Common myeloid progenitor, CD34-positive (primary cell): ENCODE data around the gene LRRC10.
A peak's percentile ranks its signal among the peaks of the same experiment; 100 is the strongest.

ENCODE experiments used
- CTCF ChIA-PET: fragments of 350-600 bp; sonication (Branson Sonifier 250); formaldehyde crosslinking; loops from one replicate; lab custom pipeline; 2021; ENCODE audit warnings: antibody characterized with exemption; lab: Charles Lee
- POLR2A ChIA-PET: fragments of 350-600 bp; sonication (Branson Sonifier 250); formaldehyde crosslinking; loops from one replicate; lab custom pipeline; 2021; ENCODE audit warnings: antibody characterized with exemption; lab: Charles Lee
- DNase-seq, 3 donors: peaks; one replicate each; pipeline versions ENCODE4 v3.0.0 to v3.0.0-alpha.2; 2013
- H3K27ac ChIP-seq, 2 experiments: 1 replicate in 1 of 2; 2 replicates in 1 of 2; pipeline ENCODE4 v1.7.0; 2013; ENCODE audit warnings: inconsistent platforms in 2 of 2, low read length in 2 of 2, mild to moderate bottlenecking in 2 of 2, low read depth in 1 of 2, moderate library complexity in 1 of 2; ENCODE audit not compliant: severe bottlenecking in 2 of 2, insufficient read depth in 1 of 2, poor library complexity in 1 of 2
- H3K27me3 ChIP-seq, 5 experiments: replicated peaks in 2 of 5; 1 replicate in 3 of 5; 2 replicates in 2 of 5; pipeline versions ENCODE4 v1.6.1 to v1.7.0; 2013; ENCODE audit warnings: low read length in 4 of 5, mild to moderate bottlenecking in 2 of 5, moderate library complexity in 2 of 5, inconsistent platforms in 1 of 5; ENCODE audit not compliant: insufficient read depth in 5 of 5, control insufficient read depth in 4 of 5
- H3K36me3 ChIP-seq, 4 experiments: 1 replicate in 2 of 4; 2 replicates in 2 of 4; pipeline versions ENCODE4 v1.6.1 to v1.7.0; 2013; ENCODE audit warnings: low read length in 3 of 4, control low read depth in 1 of 4, mild to moderate bottlenecking in 1 of 4; ENCODE audit not compliant: control insufficient read depth in 4 of 4, insufficient read depth in 4 of 4
- H3K4me1 ChIP-seq, 4 experiments: 1 replicate in 3 of 4; 2 replicates in 1 of 4; pipeline versions ENCODE4 v1.6.1 to v1.7.1; 2013; ENCODE audit warnings: low read length in 3 of 4, mild to moderate bottlenecking in 3 of 4, control low read depth in 1 of 4, inconsistent platforms in 1 of 4, moderate library complexity in 1 of 4; ENCODE audit not compliant: control insufficient read depth in 4 of 4, insufficient read depth in 4 of 4; ENCODE audit errors: control extremely low read depth in 1 of 4
- H3K4me3 ChIP-seq, 7 experiments: 1 replicate in 4 of 7; 2 replicates in 3 of 7; pipeline versions ENCODE4 v1.5.1 to v1.7.0; 2013; ENCODE audit warnings: mild to moderate bottlenecking in 7 of 7, low read length in 6 of 7, moderate library complexity in 6 of 7, inconsistent platforms in 2 of 7, low read depth in 2 of 7, control low read depth in 1 of 7; ENCODE audit not compliant: insufficient read depth in 4 of 7, control insufficient read depth in 1 of 7; ENCODE audit errors: extremely low read depth in 1 of 7
- H3K9me3 ChIP-seq, 5 experiments: 1 replicate in 4 of 5; 2 replicates in 1 of 5; pipeline versions ENCODE4 v1.6.1 to v1.7.1; 2013; ENCODE audit warnings: low read length in 4 of 5, mild to moderate bottlenecking in 2 of 5, inconsistent platforms in 1 of 5, low read depth in 1 of 5, moderate library complexity in 1 of 5; ENCODE audit not compliant: control insufficient read depth in 4 of 5, insufficient read depth in 2 of 5; ENCODE audit errors: control extremely low read depth in 1 of 5
- WGBS: methylation state at CpG from one replicate; pipeline ENCODE4 v1.1.5; 2013; ENCODE audit not compliant: insufficient coverage; 5-methylcytosine and 5-hydroxymethylcytosine counted together

LRRC10 gene

DNA sequence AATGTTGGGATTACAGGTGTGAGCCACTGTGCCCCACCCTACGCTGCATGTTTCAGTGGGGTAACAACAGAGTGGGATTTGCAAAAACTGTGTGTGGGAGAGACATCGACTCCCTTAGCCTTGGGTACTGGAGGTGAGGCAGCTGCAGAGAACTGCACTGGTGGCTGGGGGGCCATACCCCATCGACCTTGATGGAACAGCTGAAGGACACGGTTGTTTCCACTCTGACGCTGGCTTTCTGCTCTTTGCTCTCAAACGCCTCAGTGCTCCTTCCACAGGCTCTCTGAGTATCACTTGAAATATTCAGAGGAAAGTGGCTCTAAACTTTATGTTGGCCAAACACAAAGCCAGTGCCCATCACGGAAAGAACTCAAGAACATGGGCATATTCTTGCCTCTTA, 30.8 kb upstream of the LRRC10 start:
- Histone ChIP-seq H3K36me3 (no peaks in the 10 kb centered on the region), H3K4me1 (no peaks in the 10 kb centered on the region), H3K4me3 (no peak overlapping the region), H3K9me3 (no peaks in the 10 kb centered on the region), H3K27ac (no peak overlapping the region), H3K27me3 (no peaks in the 10 kb centered on the region)
- DNase-seq: no peak
- ChIA-PET POLR2A (no interaction called here), CTCF (no interaction called here)
- WGBS: 100% methylated on average over 7 of the region's 7 CpGs

DNA sequence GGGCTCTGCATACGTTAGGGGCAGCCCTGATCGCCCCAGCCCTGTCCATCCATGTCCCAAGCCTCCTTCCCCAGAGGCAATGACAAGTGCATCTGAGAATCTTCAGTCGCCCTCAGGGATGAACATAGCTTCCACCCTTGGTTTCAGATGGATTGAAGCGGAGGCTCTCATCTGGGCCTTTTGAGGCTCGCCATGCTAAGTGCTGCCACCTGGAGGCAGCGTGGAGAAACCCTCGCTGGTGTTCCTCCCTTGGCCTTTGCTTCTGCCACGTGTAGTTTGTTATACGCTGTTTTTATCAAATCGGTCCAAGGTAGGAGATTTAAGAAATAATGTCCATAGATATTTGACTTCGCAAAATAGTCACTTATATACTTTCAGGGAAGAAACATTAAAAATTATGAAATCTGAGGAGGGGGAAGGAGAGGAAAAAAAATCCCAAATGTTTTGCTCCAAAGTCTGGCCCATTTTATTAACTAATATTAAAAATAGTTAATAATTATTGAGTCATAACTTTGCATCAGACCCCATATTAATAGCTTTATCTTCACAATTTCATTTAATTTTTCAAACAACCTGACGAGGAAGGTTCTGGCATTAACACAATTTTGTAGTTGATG, 28.8 kb upstream of the LRRC10 start:
- Histone ChIP-seq H3K9me3 (no peaks in the 10 kb centered on the region), H3K27me3 (no peaks in the 10 kb centered on the region), H3K36me3 (no peaks in the 10 kb centered on the region), H3K4me1 (no peaks in the 10 kb centered on the region), H3K27ac (no peak overlapping the region), H3K4me3 (no peak overlapping the region)
- ChIA-PET POLR2A (interaction anchor here (0.5 kb wide), 2 partner anchors 238 to 1063 kb away, joined by 3 read pairs; no protein-coding TSS in a partner anchor), CTCF (interaction anchor here (0.6 to 4.8 kb wide), 12 partner anchors 9 to 504 kb away, joined by 3 to 30 read pairs (median 3); no protein-coding TSS in a partner anchor)
- WGBS: 51% methylated on average over 7 of the region's 12 CpGs
- DNase-seq: peak; percentile 49 to 79 (median 72)

DNA sequence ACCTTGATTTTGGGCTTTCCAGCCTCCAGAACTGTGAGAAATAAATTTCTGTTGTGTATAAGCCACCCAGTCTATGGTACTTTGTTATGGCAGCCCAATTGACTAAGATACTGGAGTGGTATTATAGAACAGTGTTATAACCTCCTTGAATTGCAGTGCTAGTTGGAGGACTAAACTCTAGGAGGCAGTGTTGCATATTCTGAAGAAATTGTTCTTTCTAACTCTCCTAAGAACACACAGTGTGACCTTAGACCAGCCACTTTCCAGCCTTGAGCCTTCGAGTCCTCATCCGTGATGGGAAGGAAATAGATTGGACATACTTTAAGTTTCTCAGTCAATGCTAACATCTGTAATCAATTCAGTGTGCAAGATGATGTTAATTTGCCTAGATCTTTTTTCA, 22.4 kb upstream of the LRRC10 start:
- Histone ChIP-seq H3K36me3 (no peaks in the 10 kb centered on the region), H3K27ac (no peak overlapping the region), H3K4me1 (no peaks in the 10 kb centered on the region), H3K27me3 (no peaks in the 10 kb centered on the region), H3K4me3 (no peak overlapping the region), H3K9me3 (no peaks in the 10 kb centered on the region)
- CTCF ChIA-PET: no interaction called here
- no peak for DNase-seq
- no CpG with 5 or more reads among the region's 2 CpGs for WGBS
- POLR2A ChIA-PET: no interaction called here

DNA sequence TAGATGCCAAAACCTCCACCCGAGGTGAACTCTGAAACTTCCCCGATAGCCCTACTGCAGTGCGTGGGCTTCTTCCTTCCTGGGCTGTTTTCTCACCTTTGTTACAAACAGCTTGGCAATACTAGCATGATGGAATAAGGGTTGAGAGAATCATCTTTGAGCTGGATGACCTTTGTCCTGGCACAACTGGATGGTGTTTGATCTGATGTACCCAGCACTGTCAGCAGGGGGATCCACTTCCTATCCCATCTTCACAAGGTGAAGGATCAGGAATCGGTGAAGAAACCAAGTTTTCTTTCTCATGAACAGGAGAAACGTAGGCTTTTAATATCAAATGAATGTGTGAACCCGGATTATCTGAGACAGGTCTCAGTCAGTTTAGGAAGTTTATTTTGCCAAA, 19.5 kb upstream of the LRRC10 start:
- Histone ChIP-seq H3K27ac (no peak overlapping the region), H3K9me3 (no peaks in the 10 kb centered on the region), H3K36me3 (no peaks in the 10 kb centered on the region), H3K4me3 (no peak overlapping the region), H3K27me3 (no peaks in the 10 kb centered on the region), H3K4me1 (no peaks in the 10 kb centered on the region)
- 98% methylated on average over 5 of the region's 6 CpGs for WGBS
- DNase-seq: no peak
- CTCF ChIA-PET: interaction anchor here (3.8 kb wide), 1 partner anchor 9 kb away, joined by 14 read pairs; no protein-coding TSS in a partner anchor
- POLR2A ChIA-PET: no interaction called here

DNA sequence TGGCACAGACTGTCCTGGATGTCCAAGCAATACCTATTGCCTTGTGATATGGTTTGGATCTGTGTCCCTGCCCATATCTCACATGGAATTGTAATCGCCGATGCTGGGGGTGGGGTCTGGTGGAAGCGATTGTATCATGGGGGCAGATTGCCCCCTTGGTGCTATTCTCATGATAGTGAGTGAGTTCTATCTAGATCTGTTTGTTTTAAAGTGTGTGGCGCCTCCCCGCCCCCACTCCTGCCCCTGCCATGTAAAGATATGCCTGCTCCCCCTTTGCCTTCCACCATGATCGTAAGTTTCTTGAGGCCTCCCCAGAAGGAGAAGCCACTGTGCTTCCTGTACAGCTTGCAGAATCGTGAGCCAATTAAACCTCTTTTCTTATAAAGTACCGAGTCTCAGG, 16.8 kb upstream of the LRRC10 start:
- Histone ChIP-seq H3K36me3 (no peaks in the 10 kb centered on the region), H3K27ac (no peak overlapping the region), H3K4me1 (no peaks in the 10 kb centered on the region), H3K4me3 (no peak overlapping the region), H3K27me3 (no peaks in the 10 kb centered on the region), H3K9me3 (no peaks in the 10 kb centered on the region)
- ChIA-PET CTCF (no interaction called here), POLR2A (no interaction called here)
- no peak for DNase-seq
- WGBS: 96% methylated on average over 4 of the region's 8 CpGs

DNA sequence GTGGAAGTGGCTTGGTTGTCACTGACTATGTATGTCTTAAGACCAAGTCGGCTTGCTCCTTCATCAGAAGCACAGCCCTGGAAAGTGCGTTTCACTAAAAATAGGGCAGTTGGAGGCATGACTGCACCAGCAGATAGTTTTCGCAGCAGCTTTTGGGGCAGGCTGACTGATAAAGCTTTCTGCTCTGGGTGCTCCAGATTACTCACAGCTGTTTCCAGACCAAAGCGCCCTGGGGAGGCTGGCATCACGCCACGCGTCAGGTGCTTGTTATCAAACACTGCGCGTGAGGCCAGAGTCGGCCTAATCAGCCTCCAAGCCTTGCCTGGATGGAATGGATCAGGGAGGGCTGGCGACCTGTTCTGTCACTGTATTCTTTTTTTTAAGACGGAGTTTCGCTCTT, 13.3 kb upstream of the LRRC10 start:
- no peaks in the 10 kb centered on the region for H3K27me3 ChIP-seq
- no peaks in the 10 kb centered on the region for H3K4me1 ChIP-seq
- no peak overlapping the region for H3K4me3 ChIP-seq
- H3K9me3 ChIP-seq: no peaks in the 10 kb centered on the region
- CTCF ChIA-PET: no interaction called here
- H3K27ac ChIP-seq: no peak overlapping the region
- POLR2A ChIA-PET: no interaction called here
- peak; percentile 51 to 82 (median 67) for DNase-seq
- no peaks in the 10 kb centered on the region for H3K36me3 ChIP-seq
- WGBS: 83% methylated on average over 11 of the region's 13 CpGs

DNA sequence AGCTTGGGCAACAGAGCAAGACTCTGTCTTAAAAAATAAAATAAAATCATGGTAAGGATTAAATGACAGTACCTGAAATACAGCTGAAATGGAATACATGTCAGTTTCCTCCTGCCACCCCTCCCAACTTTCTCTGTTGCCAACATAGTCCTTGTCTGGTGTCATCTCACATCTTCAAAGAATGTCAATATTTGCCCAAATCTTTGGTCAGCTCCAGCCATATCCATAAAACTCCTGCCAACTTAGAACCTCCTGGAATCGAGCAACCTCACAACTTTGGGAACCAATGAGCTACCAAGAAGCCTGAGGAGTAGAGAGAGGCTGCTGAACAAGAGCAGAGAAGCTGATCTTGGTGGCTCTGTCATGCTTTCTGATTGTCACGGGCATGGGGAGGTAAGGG, 10.8 kb upstream of the LRRC10 start:
- H3K9me3 ChIP-seq: no peaks in the 10 kb centered on the region
- ChIA-PET POLR2A (no interaction called here), CTCF (interaction anchor here (0.6 to 5.9 kb wide), 4 partner anchors 16 to 218 kb away, joined by 3 to 30 read pairs (median 3); no protein-coding TSS in a partner anchor)
- H3K4me3 ChIP-seq: no peak overlapping the region
- no peaks in the 10 kb centered on the region for H3K27me3 ChIP-seq
- no peaks in the 10 kb centered on the region for H3K4me1 ChIP-seq
- H3K27ac ChIP-seq: no peak overlapping the region
- no peaks in the 10 kb centered on the region for H3K36me3 ChIP-seq
- WGBS: 89% methylated on average over 1 of the region's 2 CpGs
- DNase-seq: no peak
